Nephron (organoid): ENCODE data around the gene SBF2.

Experiments used
- H3K27ac Mint-ChIP-seq, 3 experiments: 2 replicates each; pipeline ENCODE4 v1.8.0; 2020; ENCODE audit warnings: mixed read lengths in 3 of 3, mild to moderate bottlenecking in 2 of 3, moderate library complexity in 1 of 3
- H3K27me3 Mint-ChIP-seq: 2 replicates; pipeline ENCODE4 v1.8.0; 2021; ENCODE audit warnings: low read depth, mild to moderate bottlenecking, moderate library complexity, mixed read lengths
- H3K36me3 Mint-ChIP-seq: 2 replicates; pipeline ENCODE4 v1.8.0; 2020; ENCODE audit warnings: low read depth, mixed read lengths
- H3K4me1 Mint-ChIP-seq: 2 replicates; pipeline ENCODE4 v1.8.0; 2020; ENCODE audit warnings: mixed read lengths
- H3K4me3 Mint-ChIP-seq, 3 experiments: 2 replicates each; pipeline ENCODE4 v1.8.0; 2020; ENCODE audit warnings: mild to moderate bottlenecking in 3 of 3, mixed read lengths in 3 of 3, moderate library complexity in 2 of 3
- H3K9me3 Mint-ChIP-seq: 2 replicates; pipeline ENCODE4 v1.8.0; 2020; ENCODE audit warnings: mixed read lengths
- CTCF ChIP-seq, 3 experiments: fragments of 200-600 bp; sonication (generic); IDR thresholded peaks; one replicate each; pipeline ENCODE4 v1.5.0; 2021; ENCODE audit warnings: antibody characterized with exemption in 3 of 3; ENCODE audit not compliant: unreplicated experiment in 3 of 3

SBF2 gene

GRCh38 chr11:10023212-10023611 lies 270.8 kb downstream of the SBF2 start:
- TF ChIP-seq CTCF (IDR thresholded peaks at IDR 0.05; ENCODE audit: unreplicated experiment in 3 of 3): no peak
- no peak overlapping the region for H3K27ac Mint-ChIP-seq

GRCh38 chr11:10022764-10023163 lies 271.3 kb downstream of the SBF2 start:
- peaks cover 16% of the 10 kb centered on the region for H3K4me1 Mint-ChIP-seq
- H3K9me3 Mint-ChIP-seq: no peaks in the 10 kb centered on the region
- TF ChIP-seq CTCF (IDR thresholded peaks at IDR 0.05; ENCODE audit: unreplicated experiment in 3 of 3): no peak
- no peak overlapping the region for H3K4me3 Mint-ChIP-seq
- no peaks in the 10 kb centered on the region for H3K27me3 Mint-ChIP-seq
- no peak overlapping the region for H3K27ac Mint-ChIP-seq
- peaks cover 22% of the 10 kb centered on the region for H3K36me3 Mint-ChIP-seq

More at GRCh38 chr11:10023212-10023611, 270.8 kb downstream of the SBF2 start:
- Mint-ChIP-seq H3K27me3 (no peaks in the 10 kb centered on the region), H3K9me3 (no peaks in the 10 kb centered on the region), H3K4me3 (no peak overlapping the region), H3K36me3 (peaks cover 22% of the 10 kb centered on the region), H3K4me1 (peaks cover 11% of the 10 kb centered on the region)

GRCh38 chr11:10021563-10021962 lies 272.5 kb downstream of the SBF2 start:
- no peaks in the 10 kb centered on the region for H3K27me3 Mint-ChIP-seq

GRCh38 chr11:10019906-10020682 lies 273.9 kb downstream of the SBF2 start:
- Mint-ChIP-seq H3K27ac (no peak overlapping the region), H3K4me3 (no peak overlapping the region), H3K36me3 (peaks cover 16% of the 10 kb centered on the region), H3K27me3 (no peaks in the 10 kb centered on the region), H3K9me3 (no peaks in the 10 kb centered on the region), H3K4me1 (peaks cover 17% of the 10 kb centered on the region)
- no peak for TF ChIP-seq CTCF (IDR thresholded peaks at IDR 0.05; ENCODE audit: unreplicated experiment in 3 of 3)

More at GRCh38 chr11:10021563-10021962, 272.5 kb downstream of the SBF2 start:
- peaks cover 21% of the 10 kb centered on the region for H3K36me3 Mint-ChIP-seq
- H3K4me1 Mint-ChIP-seq: peaks cover 17% of the 10 kb centered on the region
- H3K4me3 Mint-ChIP-seq: no peak overlapping the region
- no peak overlapping the region for H3K27ac Mint-ChIP-seq
- TF ChIP-seq CTCF (IDR thresholded peaks at IDR 0.05; ENCODE audit: unreplicated experiment in 3 of 3): no peak
- H3K9me3 Mint-ChIP-seq: no peaks in the 10 kb centered on the region

- Mint-ChIP-seq H3K36me3 (peaks cover 15% of the 10 kb centered on the region), H3K4me1 (peaks cover 17% of the 10 kb centered on the region), H3K27ac (no peak overlapping the region), H3K27me3 (no peaks in the 10 kb centered on the region), H3K4me3 (no peak overlapping the region), H3K9me3 (peaks cover 8% of the 10 kb centered on the region)
- TF ChIP-seq CTCF (IDR thresholded peaks at IDR 0.05; ENCODE audit: unreplicated experiment in 3 of 3): no peak
Observed at GRCh38 chr11:10017911-10018310, 276.1 kb downstream of the SBF2 start.

- Mint-ChIP-seq H3K27ac (peak overlapping the region in 1 of 3 experiments; percentile 12), H3K9me3 (peaks cover 10% of the 10 kb centered on the region), H3K4me1 (peaks cover 17% of the 10 kb centered on the region), H3K27me3 (no peaks in the 10 kb centered on the region), H3K36me3 (peaks cover 19% of the 10 kb centered on the region), H3K4me3 (no peak overlapping the region)
- TF ChIP-seq CTCF (IDR thresholded peaks at IDR 0.05; ENCODE audit: unreplicated experiment in 3 of 3): no peak
Observed at GRCh38 chr11:10017050-10017449, 277.0 kb downstream of the SBF2 start.
